Epidermal melanocyte (primary cell): Measurements from ENCODE around the gene CCDC78.

Experiments used
- DNase-seq: peaks from one replicate; pipeline ENCODE4 v3.0.0; 2011; ENCODE audit warnings: low spot score; ENCODE audit not compliant: insufficient read length

The CCDC78 gene

DNA sequence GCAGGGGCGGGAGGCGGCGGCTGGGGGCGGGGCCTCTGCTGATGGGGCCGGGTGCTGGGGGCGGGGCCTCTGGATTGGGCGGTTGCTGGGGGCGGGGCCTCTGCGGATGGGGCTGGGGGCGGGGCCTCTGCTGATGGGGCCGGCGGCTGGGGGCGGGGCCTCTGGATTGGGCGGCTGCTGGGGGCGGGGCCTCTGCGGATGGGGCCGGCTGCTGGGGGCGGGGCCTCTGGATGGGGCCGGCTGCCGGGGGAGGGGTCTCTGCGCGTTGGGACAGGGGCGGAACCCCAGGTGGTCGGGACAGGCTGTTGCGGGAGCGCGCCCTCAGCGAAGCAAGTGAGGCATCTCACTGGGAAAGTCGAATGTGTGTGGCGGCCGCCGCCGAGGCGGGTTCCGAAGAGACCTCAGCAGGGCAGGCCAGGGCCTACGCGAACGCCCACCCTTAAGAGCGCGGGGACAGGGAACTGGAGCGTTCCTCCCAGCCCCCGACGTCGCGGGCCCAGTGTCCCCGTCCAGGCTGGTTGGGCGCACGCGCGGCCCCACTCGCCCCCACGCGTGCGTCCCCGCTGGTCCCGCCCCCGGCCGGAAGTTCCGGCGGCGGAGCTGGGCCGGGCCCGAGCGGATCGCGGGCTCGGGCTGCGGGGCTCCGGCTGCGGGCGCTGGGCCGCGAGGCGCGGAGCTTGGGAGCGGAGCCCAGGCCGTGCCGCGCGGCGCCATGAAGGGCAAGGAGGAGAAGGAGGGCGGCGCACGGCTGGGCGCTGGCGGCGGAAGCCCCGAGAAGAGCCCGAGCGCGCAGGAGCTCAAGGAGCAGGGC lies 46.2 kb downstream of the CCDC78 start, which contains the start of gene STUB1:
TSS of gene STUB1 (plus strand) at position 597 of the 811 bp plus-strand sequence. CDS start at position 713, 116 bp downstream.
- no peak for DNase-seq

DNA sequence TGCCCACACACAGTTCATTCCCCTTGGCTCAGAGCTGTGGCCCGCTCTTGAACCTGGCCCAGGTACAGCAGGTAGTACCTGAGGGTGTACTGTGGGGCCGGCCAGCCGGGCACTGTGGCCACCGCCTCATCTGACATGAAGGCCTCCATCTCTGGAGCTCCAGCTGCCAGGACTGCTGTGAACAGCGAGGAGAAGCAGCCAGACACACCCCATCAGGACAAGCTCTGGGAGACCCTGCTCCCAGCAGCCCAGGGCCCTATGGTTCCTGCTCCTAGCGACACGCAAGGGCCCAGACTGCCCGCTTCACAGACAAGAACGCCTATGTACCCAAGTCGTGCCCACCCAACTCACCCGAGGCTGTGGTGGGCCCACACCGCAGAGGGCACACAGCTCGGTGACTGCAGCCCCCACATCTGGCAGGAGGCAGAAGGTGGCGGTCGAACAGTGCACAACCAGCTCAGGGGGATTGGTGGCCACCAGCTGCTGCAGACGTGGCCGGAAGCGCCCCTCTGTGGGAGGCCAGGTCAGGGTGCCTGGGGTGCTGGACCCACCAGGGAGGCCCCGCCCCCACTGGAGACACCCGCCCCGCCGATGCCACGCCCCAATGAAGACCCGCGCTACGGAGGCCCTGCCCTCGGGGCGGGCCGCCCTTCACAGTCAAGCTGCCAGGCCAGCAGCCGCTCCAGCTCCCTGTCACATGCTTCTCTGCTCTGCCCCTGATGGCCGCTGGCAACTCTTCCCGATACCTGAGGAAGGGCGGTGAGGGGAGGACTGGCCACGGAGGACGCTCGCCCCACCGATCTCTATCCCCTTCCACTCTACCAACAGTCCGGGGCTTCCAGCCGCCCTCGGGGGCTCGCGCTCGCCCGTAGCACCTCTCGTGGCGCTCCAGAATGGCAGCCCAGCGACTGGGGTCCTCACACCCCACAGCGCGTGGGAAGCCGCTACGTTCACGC lies 47.1 kb downstream of the CCDC78 start:
- no peak for DNase-seq

DNA sequence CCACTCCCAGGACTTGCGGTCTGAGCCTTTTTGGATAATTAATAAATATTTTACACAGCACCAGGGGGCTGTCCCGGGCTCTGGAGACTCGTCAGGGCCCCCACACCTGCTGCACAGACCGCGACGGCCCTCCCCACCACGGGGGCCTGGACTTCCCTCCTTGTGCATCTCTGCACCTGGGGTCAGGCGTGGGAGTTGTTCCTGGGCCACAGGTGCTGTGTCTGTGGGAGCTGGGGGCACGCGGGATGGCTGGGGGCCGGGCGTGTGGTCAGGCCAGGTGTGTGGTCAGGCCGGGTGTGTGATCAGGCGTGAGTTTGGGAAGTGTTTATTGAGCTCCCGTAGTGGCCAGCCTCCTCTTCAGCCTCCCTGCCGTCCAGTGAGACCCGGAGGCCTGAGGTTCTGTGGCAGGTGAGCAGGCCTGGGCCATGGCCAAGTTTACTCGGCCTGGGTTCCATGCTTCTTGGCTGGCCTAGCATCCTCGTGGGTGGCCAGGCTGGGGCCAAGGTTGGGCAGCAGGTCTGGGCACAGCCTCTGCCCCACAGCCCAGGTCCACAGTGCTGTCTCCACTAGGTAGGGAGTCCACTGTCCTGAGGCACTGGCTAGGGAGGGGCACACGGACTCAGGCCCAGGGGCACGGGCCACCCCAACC lies 47.9 kb downstream of the CCDC78 start:
- DNase-seq = no peak

DNA sequence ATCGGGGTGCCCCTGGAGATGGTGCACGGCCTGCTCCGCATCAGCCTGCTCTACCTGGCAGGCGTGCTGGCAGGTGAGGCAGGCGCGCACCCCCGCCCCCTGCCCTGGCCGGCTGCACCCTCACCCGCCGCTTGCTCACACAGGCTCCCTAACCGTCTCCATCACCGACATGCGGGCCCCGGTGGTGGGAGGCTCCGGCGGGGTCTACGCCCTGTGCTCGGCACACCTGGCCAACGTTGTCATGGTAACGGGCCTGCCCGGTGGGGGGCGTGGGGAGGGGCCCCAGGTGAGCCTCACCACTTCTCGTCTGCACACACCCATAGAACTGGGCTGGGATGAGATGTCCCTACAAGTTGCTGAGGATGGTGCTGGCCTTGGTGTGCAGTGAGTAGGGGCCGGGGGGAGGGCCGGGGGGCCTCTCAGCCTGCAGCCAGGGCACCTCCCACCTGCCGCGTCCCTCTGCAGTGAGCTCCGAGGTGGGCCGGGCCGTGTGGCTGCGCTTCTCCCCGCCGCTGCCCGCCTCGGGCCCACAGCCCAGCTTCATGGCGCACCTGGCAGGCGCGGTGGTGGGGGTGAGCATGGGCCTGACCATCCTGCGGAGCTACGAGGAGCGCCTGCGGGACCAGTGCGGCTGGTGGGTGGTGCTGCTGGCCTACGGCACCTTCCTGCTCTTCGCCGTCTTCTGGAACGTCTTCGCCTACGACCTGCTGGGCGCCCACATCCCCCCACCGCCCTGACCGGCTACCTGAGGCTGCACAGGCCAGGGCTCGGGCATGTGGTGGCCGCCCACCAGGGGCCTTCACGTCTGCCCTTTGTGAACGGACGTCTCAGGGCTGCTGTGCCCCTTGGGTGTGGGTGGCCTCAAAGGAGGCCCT lies 48.7 kb downstream of the CCDC78 start:
- DNase-seq = no peak

DNA sequence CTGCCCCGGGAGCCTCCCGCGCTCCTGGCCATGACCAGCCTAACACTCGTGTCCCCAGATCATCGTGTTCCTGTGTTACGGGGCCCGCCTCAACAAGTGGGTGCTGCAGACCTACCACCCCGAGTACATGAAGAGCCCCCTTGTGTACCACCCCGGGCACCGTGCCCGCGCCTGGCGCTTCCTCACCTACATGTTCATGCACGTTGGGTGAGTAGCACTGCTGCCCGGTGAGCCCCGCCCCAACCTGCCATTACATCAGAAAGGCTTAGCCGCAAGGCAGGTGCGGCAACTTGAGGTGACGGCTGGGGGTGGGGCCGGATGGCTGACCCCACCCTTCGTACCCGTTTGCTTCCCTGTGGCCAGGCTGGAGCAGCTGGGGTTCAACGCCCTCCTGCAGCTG lies 49.3 kb downstream of the CCDC78 start:
- no peak for DNase-seq

DNA sequence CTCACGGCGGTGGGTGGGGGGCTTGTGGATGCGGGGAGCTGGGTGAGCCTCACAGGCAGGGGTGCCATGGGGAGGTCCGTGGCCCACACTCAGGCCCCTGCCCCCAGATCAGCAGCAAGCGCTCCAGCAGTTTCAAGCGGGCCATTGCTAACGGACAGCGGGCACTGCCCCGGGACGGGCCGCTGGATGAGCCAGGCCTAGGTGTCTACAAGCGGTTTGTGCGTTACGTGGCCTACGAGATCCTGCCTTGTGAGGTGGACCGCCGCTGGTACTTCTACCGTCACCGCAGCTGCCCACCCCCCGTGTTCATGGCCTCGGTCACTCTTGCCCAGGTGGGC lies 49.7 kb downstream of the CCDC78 start:
- no peak for DNase-seq

DNA sequence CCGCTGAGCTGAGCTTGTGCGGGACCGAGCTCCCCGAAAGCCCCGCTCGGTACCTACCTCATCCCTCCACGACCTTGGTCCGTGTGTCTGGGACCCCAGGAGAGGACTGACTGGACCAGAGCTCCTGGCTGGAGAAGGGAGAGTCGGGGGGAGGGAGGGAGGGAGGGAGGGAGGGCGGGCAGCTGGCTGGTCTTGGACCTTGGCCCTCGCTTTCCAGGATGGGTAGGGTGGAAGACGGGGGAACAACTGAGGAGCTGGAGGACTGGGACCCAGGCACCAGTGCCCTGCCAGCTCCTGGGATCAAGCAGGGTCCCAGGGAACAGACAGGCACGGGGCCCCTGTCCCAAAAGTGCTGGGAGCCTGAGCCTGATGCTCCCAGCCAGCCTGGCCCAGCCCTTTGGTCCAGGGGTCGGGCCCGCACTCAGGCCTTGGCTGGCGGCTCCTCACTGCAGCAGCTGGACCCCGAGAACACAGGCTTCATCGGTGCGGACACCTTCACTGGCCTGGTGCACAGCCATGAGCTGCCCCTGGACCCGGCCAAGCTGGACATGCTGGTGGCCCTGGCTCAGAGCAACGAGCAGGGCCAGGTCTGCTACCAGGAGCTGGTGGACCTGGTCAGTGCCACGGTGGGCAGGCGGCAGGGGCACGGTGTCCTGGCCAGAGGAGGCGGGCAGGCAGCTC lies 50.2 kb downstream of the CCDC78 start:
- DNase-seq = no peak

DNA sequence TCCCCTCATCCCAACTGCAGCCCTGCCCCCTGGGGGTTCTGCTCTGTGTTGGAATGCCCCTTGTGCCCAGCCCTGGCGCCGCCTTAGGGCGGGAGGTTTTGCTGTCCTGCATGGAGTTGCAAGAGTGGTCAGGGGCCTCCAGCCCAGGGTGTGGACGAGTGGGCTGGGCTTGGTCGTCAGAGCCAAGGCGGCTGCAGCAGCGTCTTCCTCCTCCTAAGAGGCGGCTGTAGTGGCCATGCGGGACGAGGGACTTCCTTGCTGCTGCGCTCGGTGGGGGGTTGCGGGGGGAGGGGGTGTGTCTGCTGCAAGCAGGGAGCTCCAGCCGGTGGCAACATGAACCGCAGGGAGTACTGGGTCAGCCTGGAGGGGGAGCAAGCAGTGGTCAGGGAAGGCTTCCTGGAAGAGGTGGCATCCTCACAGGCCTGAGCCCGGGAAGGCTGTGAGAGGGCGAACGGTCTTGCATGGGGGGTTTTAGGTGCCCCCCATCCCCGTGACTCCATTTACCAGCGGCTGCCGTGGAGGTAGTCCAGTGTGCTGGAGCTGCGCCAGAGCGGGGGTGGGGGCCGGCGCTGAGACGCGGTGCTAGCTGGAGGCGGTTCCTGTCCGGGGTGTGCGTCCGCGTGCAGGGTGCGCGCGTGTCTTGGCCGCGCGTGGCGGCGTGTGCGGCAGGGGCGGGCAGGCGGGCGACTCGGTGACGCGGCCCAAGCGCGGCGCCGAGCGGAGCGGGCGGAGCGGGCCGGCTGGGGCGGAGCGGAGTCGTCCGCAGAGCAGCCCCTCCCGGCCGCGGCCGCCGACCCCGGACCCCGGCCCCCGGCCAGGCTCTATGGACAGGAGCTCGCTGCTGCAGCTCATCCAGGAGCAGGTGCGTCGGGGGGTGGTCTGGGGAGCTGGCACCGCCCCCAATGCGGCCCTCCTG lies 51.0 kb downstream of the CCDC78 start, which contains the start of gene RHBDL1:
TSS of gene RHBDL1 (plus strand) at position 704 of the 916 bp plus-strand sequence. CDS start at position 824, 120 bp downstream.
- DNase-seq = no peak

DNA sequence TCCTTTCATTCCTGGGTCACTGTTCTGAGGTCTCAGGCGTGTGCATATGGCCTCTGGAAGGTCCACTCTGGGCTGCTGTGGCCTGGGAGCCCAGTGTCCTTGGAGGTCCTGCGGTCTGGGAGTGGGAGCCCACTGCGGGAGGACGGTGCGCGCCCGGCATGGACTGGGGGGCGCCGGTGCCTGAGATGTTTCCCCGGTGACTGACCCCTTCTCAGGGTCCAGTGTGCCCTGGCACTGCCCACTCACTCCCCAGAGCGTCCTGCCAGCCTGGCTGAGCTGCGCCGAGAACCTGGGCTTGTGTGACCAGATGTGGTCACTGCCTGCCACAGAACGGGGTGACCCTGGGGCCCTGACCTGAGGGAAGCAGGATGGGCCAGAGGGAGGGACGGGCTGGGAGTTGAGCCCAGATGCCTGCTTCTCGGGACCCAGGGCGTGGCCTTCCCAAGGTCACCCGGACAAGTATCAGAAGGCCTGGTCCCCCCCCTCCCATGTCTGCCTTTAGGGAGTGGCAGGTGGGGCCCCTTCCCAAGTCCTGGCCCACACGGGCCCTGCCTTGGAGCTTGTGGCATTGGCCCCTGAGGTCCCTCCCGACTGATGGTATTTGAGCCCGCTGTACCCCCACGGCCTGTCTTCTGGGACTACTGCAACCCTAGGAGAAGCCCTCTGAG lies 51.9 kb downstream of the CCDC78 start:
- DNase-seq = no peak

DNA sequence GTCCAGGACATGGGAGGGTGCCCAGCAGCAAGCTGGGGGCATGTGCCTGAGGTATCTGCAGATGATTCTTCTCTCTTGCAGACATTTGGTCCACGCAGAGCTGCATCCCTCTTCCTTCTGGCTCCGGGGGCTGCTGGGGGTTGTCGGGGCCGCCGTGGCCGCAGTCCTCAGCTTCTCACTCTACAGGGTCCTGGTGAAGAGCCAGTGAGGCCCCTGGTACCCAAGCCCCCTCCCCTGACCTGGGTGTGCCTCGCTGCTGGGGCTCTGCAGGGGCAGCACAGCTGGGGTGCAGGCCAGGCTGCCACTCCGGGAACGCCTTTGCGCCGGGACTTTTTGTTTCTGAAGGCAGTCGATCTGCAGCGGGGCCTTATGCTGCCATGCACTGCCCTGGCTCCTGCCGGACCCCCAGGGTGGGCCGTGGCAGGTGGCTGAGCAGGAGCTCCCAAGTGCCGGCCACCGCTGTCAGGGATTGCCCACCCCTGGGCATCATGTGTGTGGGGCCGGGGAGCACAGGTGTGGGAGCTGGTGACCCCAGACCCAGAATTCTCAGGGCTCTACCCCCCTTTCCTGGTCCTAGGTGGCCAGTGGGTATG lies 52.7 kb downstream of the CCDC78 start:
- DNase-seq = no peak

DNA sequence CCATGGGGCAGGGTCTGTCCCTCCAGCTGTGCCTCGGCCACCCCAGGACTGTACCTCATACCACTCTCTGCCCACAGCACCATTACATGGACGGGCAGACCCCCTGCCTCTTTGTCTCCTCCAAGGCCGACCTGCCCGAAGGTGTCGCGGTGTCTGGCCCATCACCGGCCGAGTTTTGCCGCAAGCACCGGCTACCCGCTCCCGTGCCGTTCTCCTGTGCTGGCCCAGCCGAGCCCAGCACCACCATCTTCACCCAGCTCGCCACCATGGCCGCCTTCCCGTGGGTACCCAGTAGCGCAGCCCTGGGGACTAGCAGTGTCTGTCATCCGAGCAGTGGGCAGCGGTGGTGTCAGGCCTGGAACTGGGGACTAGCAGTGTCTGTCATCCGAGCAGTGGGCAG lies 53.4 kb downstream of the CCDC78 start:
- DNase-seq = no peak
